HCT116 (cell line): ENCODE measurements around the gene GLIPR2. TPM values are rescaled to one million over a fixed set of nuclear protein-coding genes. Genes with fewer than 3 reads are reported as not detected.

Source experiments
- ATAC-seq: fragments of 200-7000 bp; cut with Tn5 transposase; 2 replicates; pipeline ENCODE4 v1.9.1; 2020; ENCODE audit warnings: mild to moderate bottlenecking, moderate library complexity
- BruUV-seq: library from RNA; stranded (reverse); fragments of 400-500 nt; replicated peaks from 2 replicates; lab custom pipeline; 2021; lab: Mats Ljungman, UMichigan
- CTCF ChIA-PET: fragments of 300-600 bp; sonication (Branson Sonifier 250); formaldehyde crosslinking; loops from one replicate; lab custom pipeline; 2021; ENCODE audit warnings: antibody characterized with exemption; lab: Charles Lee
- POLR2A ChIA-PET: fragments of 300-600, 350-600 bp; sonication (Branson Sonifier 250); formaldehyde crosslinking; loops from one replicate; lab custom pipeline; 2021; ENCODE audit warnings: antibody characterized with exemption; lab: Charles Lee
- RAD21 ChIA-PET, 2 experiments: fragments of 300-600 bp; sonication (Branson Sonifier 250); formaldehyde crosslinking; loops; one replicate each; lab custom pipeline; 2023; ENCODE audit warnings: low total read pairs in 2 of 2; ENCODE audit not compliant: uncharacterized antibody in 2 of 2, unreplicated experiment in 2 of 2, low non-redundant PET in 1 of 2; lab: Charles Lee
- DNase-seq: peaks from one replicate; pipeline ENCODE4 v3.0.0-alpha.2; 2010; ENCODE audit warnings: low read depth, low spot score
- H2AFZ ChIP-seq: fragments of 200-600 bp; shearing (Covaris generic), sonication (generic); 2 replicates; pipeline ENCODE4 v1.6.1; 2017; ENCODE audit warnings: low read depth, mixed run types, mixed read lengths, antibody characterized with exemption, low read length; ENCODE audit not compliant: poor library complexity, severe bottlenecking
- H3K27ac ChIP-seq: 2 replicates; pipeline ENCODE4 v1.5.1; 2012; ENCODE audit warnings: low read depth, low read length
- H3K27me3 ChIP-seq: fragments of 200-600 bp; sonication (generic); 2 replicates; pipeline ENCODE4 v1.6.1; 2016; ENCODE audit warnings: mixed run types, low read length, mixed read lengths; ENCODE audit not compliant: insufficient read depth
- H3K36me3 ChIP-seq, 2 experiments: fragments of 200-500 bp in 1 of 2; fragments of 200-600 bp in 1 of 2; sonication (Bioruptor generic) in 1 of 2; sonication (generic) in 1 of 2; 2 replicates each; pipeline versions ENCODE4 v1.5.1 to v1.6.1; 2014 to 2016; ENCODE audit warnings: low read length in 2 of 2, inconsistent platforms in 1 of 2, mixed read lengths in 1 of 2, mixed run types in 1 of 2; ENCODE audit not compliant: insufficient read depth in 2 of 2, control insufficient read depth in 1 of 2
- H3K4me1 ChIP-seq, 2 experiments: fragments of 200-600 bp in 1 of 2; sonication (generic) in 1 of 2; 2 replicates each; pipeline versions ENCODE4 v1.5.1 to v1.6.1; 2012 to 2017; ENCODE audit warnings: low read length in 2 of 2, inconsistent platforms in 1 of 2, mild to moderate bottlenecking in 1 of 2, mixed read lengths in 1 of 2, mixed run types in 1 of 2, moderate library complexity in 1 of 2; ENCODE audit not compliant: insufficient read depth in 2 of 2, control insufficient read depth in 1 of 2
- H3K4me2 ChIP-seq: fragments of 200-600 bp; sonication (generic); 2 replicates; pipeline ENCODE4 v1.6.1; 2017; ENCODE audit warnings: mixed run types, low read length, mixed read lengths
- H3K4me3 ChIP-seq, 2 experiments: fragments of 200-600 bp in 1 of 2; sonication (generic) in 1 of 2; replicated peaks in 1 of 2; 2 replicates each; pipeline ENCODE4 v1.5.1; 2011 to 2016; ENCODE audit warnings: low read length in 2 of 2, control low read depth in 1 of 2, low read depth in 1 of 2, mild to moderate bottlenecking in 1 of 2, mixed read lengths in 1 of 2, mixed run types in 1 of 2
- H3K79me2 ChIP-seq: fragments of 200-600 bp; sonication (generic); 2 replicates; pipeline ENCODE4 v1.6.1; 2017; ENCODE audit warnings: mild to moderate bottlenecking, mixed run types, low read length, moderate library complexity, mixed read lengths; ENCODE audit not compliant: insufficient read depth
- H3K9ac ChIP-seq: fragments of 200-600 bp; sonication (generic); 2 replicates; pipeline ENCODE4 v1.6.1; 2016; ENCODE audit warnings: low read length, mixed read lengths
- H3K9me2 ChIP-seq: fragments of 200-600 bp; sonication (generic), shearing (Covaris generic); 2 replicates; pipeline ENCODE4 v1.6.1; 2017; ENCODE audit warnings: mixed run types, mild to moderate bottlenecking, moderate library complexity; ENCODE audit not compliant: insufficient read depth
- H3K9me3 ChIP-seq, 2 experiments: fragments of 200-500 bp in 1 of 2; fragments of 200-600 bp in 1 of 2; sonication (Bioruptor generic) in 1 of 2; sonication (generic) in 1 of 2; 2 replicates each; pipeline ENCODE4 v1.6.1; 2014 to 2017; ENCODE audit warnings: low read length in 2 of 2, mixed read lengths in 2 of 2, inconsistent platforms in 1 of 2, low read depth in 1 of 2, mild to moderate bottlenecking in 1 of 2, mixed run types in 1 of 2, moderate library complexity in 1 of 2; ENCODE audit not compliant: control insufficient read depth in 1 of 2, insufficient read depth in 1 of 2
- H4K20me1 ChIP-seq: fragments of 200-600 bp; sonication (generic), shearing (Covaris generic); 2 replicates; pipeline ENCODE4 v1.6.1; 2017; ENCODE audit warnings: mixed run types, mild to moderate bottlenecking, moderate library complexity; ENCODE audit not compliant: insufficient read depth
- ATF3 ChIP-seq: IDR thresholded peaks from 2 replicates; pipeline ENCODE4 v1.6.1; 2012
- CBX3 ChIP-seq: IDR thresholded peaks from 2 replicates; pipeline ENCODE4 v1.6.1; 2012; ENCODE audit warnings: low read depth
- CTCF ChIP-seq, 3 experiments: fragments of 200-600 bp in 1 of 3; sonication (generic) in 1 of 3; IDR thresholded peaks in 2 of 3; conservative IDR thresholded peaks in 1 of 3; 2 replicates each; pipeline ENCODE4 v1.5.1; 2012 to 2017; ENCODE audit warnings: low read depth in 2 of 3, low read length in 2 of 3, antibody characterized with exemption in 1 of 3, borderline replicate concordance in 1 of 3, control low read depth in 1 of 3, mild to moderate bottlenecking in 1 of 3, mixed read lengths in 1 of 3, mixed run types in 1 of 3, moderate library complexity in 1 of 3; ENCODE audit not compliant: insufficient read depth in 1 of 3
- ELF1 ChIP-seq: IDR thresholded peaks from 2 replicates; pipeline ENCODE4 v1.6.1; 2012; ENCODE audit warnings: low read depth, borderline replicate concordance
- EZH2phosphoT487 ChIP-seq: fragments of 200-600 bp; IDR thresholded peaks from 2 replicates; pipeline ENCODE4 v1.6.1; 2018; ENCODE audit warnings: antibody characterized with exemption, borderline replicate concordance
- FOSL1 ChIP-seq: IDR thresholded peaks from 2 replicates; pipeline ENCODE4 v1.6.1; 2012; ENCODE audit warnings: low read depth
- MAX ChIP-seq: IDR thresholded peaks from 2 replicates; pipeline ENCODE4 v1.6.1; 2012
- POLR2A ChIP-seq: IDR thresholded peaks from 2 replicates; pipeline ENCODE4 v1.7.0; 2011; ENCODE audit warnings: borderline replicate concordance; ENCODE audit not compliant: insufficient read depth, insufficient read length; ENCODE audit errors: extremely low read depth
- POLR2AphosphoS5 ChIP-seq: IDR thresholded peaks from 2 replicates; pipeline ENCODE4 v1.6.1; 2011; ENCODE audit warnings: mild to moderate bottlenecking, low read depth, low read length, moderate library complexity
- REST ChIP-seq: IDR thresholded peaks from 2 replicates; pipeline ENCODE4 v1.6.1; 2012; ENCODE audit warnings: low read depth
- SRF ChIP-seq: IDR thresholded peaks from 2 replicates; pipeline ENCODE4 v1.6.1; 2012; ENCODE audit warnings: low read depth
- TCF7L2 ChIP-seq: IDR thresholded peaks from 2 replicates; pipeline ENCODE4 v1.7.0; 2011; ENCODE audit warnings: borderline replicate concordance, inconsistent platforms; ENCODE audit not compliant: insufficient read depth, insufficient read length; ENCODE audit errors: extremely low read depth
- YY1 ChIP-seq: IDR thresholded peaks from 2 replicates; pipeline ENCODE4 v1.6.1; 2011; ENCODE audit warnings: low read length, low read depth, moderate library complexity, mild to moderate bottlenecking; ENCODE audit not compliant: insufficient replicate concordance; ENCODE audit errors: extremely low read depth
- intact Hi-C: fragments of 100-400 bp; cut with micrococcal nuclease; formaldehyde crosslinking; loops from 2 replicates; pipeline ENCODE4 v1.10.0; 2022
- total RNA-seq: library from RNA; stranded (reverse); gene quantifications from one replicate; pipeline ENCODE4 v1.2.1, GENCODE V29; 2021; ENCODE audit not compliant: unreplicated experiment

Gene GLIPR2
- total RNA-seq, 1 experiment from 2014 or later = 14.5 TPM

GRCh38 chr9:36113999-36114398 is 22.5 kb upstream of the GLIPR2 start:
- ChIA-PET POLR2A (no interaction called here), RAD21 (no interaction called here), CTCF (interaction anchor here (2.6 kb wide), 1 partner anchor 11 kb away, joined by 7 read pairs; no protein-coding TSS in a partner anchor)
- Histone ChIP-seq H4K20me1 (no peaks in the 10 kb centered on the region), H3K27ac (no peak overlapping the region), H3K79me2 (no peaks in the 10 kb centered on the region), H3K4me2 (no peak overlapping the region), H3K9ac (no peak overlapping the region), H3K27me3 (no peaks in the 10 kb centered on the region), H3K9me2 (no peaks in the 10 kb centered on the region), H3K4me1 (no peaks in the 10 kb centered on the region), H3K9me3 (no peaks in the 10 kb centered on the region), H2AFZ (no peak overlapping the region), H3K36me3 (no peaks in the 10 kb centered on the region), H3K4me3 (no peak overlapping the region)
- intact Hi-C loops = no loop called here
- BruUV-seq = no TSS peak
- ATAC-seq = no peak
- no peak for DNase-seq
- TF ChIP-seq TCF7L2 (no peak), YY1 (no peak)

- ChIA-PET RAD21 (no interaction called here), CTCF (interaction anchor here (1.6 kb wide), 1 partner anchor 14 kb away, joined by 5 read pairs; no protein-coding TSS in a partner anchor), POLR2A (no interaction called here)
- H3K79me2 ChIP-seq = no peaks in the 10 kb centered on the region
- no peaks in the 10 kb centered on the region for H3K9me2 ChIP-seq
- no peak overlapping the region for H3K4me2 ChIP-seq
- H3K9ac ChIP-seq = no peak overlapping the region
- H4K20me1 ChIP-seq = no peaks in the 10 kb centered on the region
- ATAC-seq = no peak
- intact Hi-C loops = no loop called here
- H3K27ac ChIP-seq = no peak overlapping the region
- H3K36me3 ChIP-seq = no peaks in the 10 kb centered on the region
- BruUV-seq = no TSS peak
- no peak overlapping the region for H3K4me3 ChIP-seq
- H3K9me3 ChIP-seq = no peaks in the 10 kb centered on the region
- no peaks in the 10 kb centered on the region for H3K4me1 ChIP-seq
- H3K27me3 ChIP-seq = no peaks in the 10 kb centered on the region
- no peak for DNase-seq
- H2AFZ ChIP-seq = no peak overlapping the region
- TF ChIP-seq CTCF (IDR thresholded peaks at IDR 0.05 in 2 of 3, conservative IDR thresholded peaks at IDR 0.05 in 1 of 3; ENCODE audit: borderline replicate concordance in 1 of 3, insufficient read depth in 1 of 3, low read depth in 2 of 3, low read length in 2 of 3) = no peak
- TF ChIP-seq MAX = no peak
- TF ChIP-seq CBX3 = no peak
- TF ChIP-seq POLR2A = no peak
- no peak for TF ChIP-seq ELF1
- no peak for TF ChIP-seq SRF
- TF ChIP-seq REST = no peak
- TF ChIP-seq POLR2AphosphoS5 = no peak
- TF ChIP-seq ATF3 = no peak
- TF ChIP-seq YY1 = no peak
- TF ChIP-seq FOSL1 = no peak
- no peak for TF ChIP-seq EZH2phosphoT487
- no peak for TF ChIP-seq TCF7L2
Measured at GRCh38 chr9:36116593-36116992, 19.9 kb upstream of the GLIPR2 start.
